Peyer's patch (tissue), 4 donors: ENCODE data around the gene CYP19A1.

Experiments
- POLR2A ChIP-seq, 2 donors: fragments of 450-650 bp; IDR thresholded peaks; one replicate each; pipeline ENCODE4 v1.5.1; 2017; ENCODE audit warnings: antibody characterized with exemption in 2 of 2, mild to moderate bottlenecking in 2 of 2, moderate library complexity in 2 of 2
- TF ChIP-seq, protein P1 (sequence below), 6 experiments: fragments of 450-650 bp in 4 of 6; fragments of 200-600 bp in 2 of 6; sonication (generic) in 1 of 6; IDR thresholded peaks; one replicate each; pipeline ENCODE4 v1.5.1; 2017 to 2019; ENCODE audit warnings: antibody characterized with exemption in 6 of 6, mild to moderate bottlenecking in 3 of 6, moderate library complexity in 1 of 6

DNA sequence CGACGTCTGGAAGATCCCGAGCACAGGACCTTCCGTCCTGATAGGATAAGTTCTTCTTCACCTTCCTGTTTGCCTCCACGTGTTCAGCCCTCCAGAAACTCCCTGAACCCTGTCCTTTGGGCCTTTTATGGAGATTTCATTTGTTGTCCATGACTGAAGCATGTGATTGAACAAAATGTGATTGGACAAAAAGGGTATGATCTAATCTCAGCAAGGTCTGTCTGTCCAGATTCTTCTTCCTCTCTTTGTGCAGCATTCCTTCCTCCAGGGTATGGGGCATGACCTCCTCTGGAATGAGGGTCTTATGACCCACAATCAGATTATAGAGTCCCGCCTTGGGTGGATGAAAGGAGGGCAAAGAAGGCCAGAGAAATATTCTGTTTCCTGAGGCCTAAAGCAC is at the start of gene CYP19A1:
- TF ChIP-seq, protein P1, sequence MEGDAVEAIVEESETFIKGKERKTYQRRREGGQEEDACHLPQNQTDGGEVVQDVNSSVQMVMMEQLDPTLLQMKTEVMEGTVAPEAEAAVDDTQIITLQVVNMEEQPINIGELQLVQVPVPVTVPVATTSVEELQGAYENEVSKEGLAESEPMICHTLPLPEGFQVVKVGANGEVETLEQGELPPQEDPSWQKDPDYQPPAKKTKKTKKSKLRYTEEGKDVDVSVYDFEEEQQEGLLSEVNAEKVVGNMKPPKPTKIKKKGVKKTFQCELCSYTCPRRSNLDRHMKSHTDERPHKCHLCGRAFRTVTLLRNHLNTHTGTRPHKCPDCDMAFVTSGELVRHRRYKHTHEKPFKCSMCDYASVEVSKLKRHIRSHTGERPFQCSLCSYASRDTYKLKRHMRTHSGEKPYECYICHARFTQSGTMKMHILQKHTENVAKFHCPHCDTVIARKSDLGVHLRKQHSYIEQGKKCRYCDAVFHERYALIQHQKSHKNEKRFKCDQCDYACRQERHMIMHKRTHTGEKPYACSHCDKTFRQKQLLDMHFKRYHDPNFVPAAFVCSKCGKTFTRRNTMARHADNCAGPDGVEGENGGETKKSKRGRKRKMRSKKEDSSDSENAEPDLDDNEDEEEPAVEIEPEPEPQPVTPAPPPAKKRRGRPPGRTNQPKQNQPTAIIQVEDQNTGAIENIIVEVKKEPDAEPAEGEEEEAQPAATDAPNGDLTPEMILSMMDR (IDR thresholded peaks at IDR 0.05): no peak
- no peak for TF ChIP-seq POLR2A (IDR thresholded peaks at IDR 0.05)
